NB4 (cell line): Measurements from ENCODE around the gene TRPV6.

ENCODE experiments used
- DNase-seq: peaks from one replicate; pipeline ENCODE4 v3.0.0; 2010; ENCODE audit warnings: low read depth
- H3K4me3 ChIP-seq: one replicate; pipeline ENCODE4 v1.5.1; 2011; ENCODE audit warnings: mild to moderate bottlenecking, low read depth, low read length, moderate library complexity
- MYC ChIP-seq: IDR thresholded peaks from 2 replicates; pipeline ENCODE4 v1.6.1; 2011; ENCODE audit warnings: low read depth, low read length
- POLR2A ChIP-seq: IDR thresholded peaks from 2 replicates; pipeline ENCODE4 v1.6.1; 2011; ENCODE audit warnings: mild to moderate bottlenecking; ENCODE audit not compliant: insufficient read length; ENCODE audit errors: extremely low read depth
- TF ChIP-seq, protein P1 (sequence below): IDR thresholded peaks from 2 replicates; pipeline ENCODE4 v1.6.1; 2011; ENCODE audit warnings: low read depth, low read length
- TF ChIP-seq, protein P2 (sequence below): IDR thresholded peaks from one replicate; pipeline ENCODE4 v1.5.1; 2012; ENCODE audit warnings: low read depth, low read length

The TRPV6 gene

GRCh38 chr7:142871260-142872105 is 14.1 kb downstream of the TRPV6 start:
- TF ChIP-seq, protein P1, sequence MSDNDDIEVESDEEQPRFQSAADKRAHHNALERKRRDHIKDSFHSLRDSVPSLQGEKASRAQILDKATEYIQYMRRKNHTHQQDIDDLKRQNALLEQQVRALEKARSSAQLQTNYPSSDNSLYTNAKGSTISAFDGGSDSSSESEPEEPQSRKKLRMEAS, result no peak
- TF ChIP-seq, protein P2, sequence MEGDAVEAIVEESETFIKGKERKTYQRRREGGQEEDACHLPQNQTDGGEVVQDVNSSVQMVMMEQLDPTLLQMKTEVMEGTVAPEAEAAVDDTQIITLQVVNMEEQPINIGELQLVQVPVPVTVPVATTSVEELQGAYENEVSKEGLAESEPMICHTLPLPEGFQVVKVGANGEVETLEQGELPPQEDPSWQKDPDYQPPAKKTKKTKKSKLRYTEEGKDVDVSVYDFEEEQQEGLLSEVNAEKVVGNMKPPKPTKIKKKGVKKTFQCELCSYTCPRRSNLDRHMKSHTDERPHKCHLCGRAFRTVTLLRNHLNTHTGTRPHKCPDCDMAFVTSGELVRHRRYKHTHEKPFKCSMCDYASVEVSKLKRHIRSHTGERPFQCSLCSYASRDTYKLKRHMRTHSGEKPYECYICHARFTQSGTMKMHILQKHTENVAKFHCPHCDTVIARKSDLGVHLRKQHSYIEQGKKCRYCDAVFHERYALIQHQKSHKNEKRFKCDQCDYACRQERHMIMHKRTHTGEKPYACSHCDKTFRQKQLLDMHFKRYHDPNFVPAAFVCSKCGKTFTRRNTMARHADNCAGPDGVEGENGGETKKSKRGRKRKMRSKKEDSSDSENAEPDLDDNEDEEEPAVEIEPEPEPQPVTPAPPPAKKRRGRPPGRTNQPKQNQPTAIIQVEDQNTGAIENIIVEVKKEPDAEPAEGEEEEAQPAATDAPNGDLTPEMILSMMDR, result no peak
- TF ChIP-seq MYC (no peak), POLR2A (no peak)
- no peak overlapping the region for H3K4me3 ChIP-seq
- no peak for DNase-seq

DNA sequence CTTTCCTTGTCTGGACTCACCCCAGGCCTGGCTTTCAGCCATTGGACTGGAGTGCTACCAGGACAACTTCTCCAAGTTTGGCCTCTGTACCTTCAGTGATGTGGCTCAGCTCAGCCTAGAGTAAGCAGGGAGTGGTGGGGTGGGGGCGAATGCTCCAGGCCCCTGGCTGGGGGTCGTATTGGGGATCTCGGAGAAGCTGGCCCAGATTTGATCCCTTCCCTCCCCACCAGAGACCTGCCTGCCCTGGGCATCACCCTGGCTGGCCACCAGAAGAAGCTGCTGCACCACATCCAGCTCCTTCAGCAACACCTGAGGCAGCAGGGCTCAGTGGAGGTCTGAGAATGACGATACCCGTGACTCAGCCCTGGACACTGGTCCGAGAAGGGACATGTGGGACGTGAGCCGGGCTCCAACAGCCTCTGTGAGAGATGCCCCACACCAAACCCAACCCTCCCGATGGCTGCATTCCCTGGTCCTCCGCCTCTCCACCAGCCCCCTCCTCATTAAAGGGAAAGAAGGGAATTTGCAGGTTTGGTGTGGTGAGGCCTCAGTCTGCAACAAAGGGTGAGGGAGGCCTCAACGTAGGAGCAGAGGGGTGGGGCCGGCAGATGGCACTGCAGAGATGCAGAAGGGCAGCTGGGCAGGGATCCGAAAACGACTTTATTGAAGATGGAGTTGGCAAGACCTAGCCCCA is 14.8 kb downstream of the TRPV6 start:
- no peak for TF ChIP-seq POLR2A
- TF ChIP-seq, protein P1, result no peak
- TF ChIP-seq MYC, result no peak
- TF ChIP-seq, protein P2, result no peak
- H3K4me3 ChIP-seq, result no peak overlapping the region
- no peak for DNase-seq

DNA sequence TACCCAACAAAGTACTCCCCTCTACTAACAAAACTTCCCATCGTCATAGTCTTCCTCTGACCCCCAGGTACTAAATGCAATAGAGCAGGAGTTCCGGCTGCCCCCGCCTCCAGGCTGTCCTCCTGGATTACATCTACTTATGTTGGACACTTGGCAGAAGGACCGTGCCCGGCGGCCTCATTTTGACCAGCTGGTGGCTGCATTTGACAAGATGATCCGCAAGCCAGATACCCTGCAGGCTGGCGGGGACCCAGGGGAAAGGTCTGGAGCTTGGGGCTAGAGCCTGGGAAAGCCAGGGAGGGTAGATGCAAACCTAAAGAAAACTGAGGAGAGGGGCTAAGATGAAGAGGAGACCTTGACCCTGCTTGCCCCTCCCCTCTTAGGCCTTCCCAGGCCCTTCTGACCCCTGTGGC is 15.4 kb downstream of the TRPV6 start:
- no peak overlapping the region for H3K4me3 ChIP-seq
- no peak for DNase-seq
- TF ChIP-seq POLR2A (no peak), MYC (no peak)
- TF ChIP-seq, protein P2, result no peak
- TF ChIP-seq, protein P1, result no peak

DNA sequence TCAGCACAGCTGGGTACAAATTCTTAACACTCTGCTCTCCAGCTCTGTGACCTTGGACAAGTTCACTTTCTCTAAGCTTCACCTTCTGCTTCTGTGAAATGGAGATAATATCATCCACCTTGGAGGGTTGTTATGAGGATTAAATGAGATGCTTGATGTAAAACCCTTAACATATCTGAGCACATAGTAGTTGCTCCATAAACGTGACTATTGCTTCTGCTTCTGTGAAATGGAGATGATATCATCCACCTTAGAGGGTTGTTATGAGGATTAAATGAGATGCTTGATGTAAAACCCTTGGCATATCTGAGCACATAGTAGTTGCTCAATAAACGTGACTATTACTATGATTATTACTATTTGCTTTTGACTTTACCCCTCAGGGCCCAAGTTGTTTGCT is 16.1 kb downstream of the TRPV6 start:
- DNase-seq, result no peak
- TF ChIP-seq, protein P2, result no peak
- TF ChIP-seq, protein P1, result no peak
- no peak for TF ChIP-seq POLR2A
- no peak overlapping the region for H3K4me3 ChIP-seq

GRCh38 chr7:142868986-142869415 is 16.5 kb downstream of the TRPV6 start:
- no peak for DNase-seq
- H3K4me3 ChIP-seq, result no peak overlapping the region
- no peak for TF ChIP-seq POLR2A
- TF ChIP-seq, protein P1, result no peak
- TF ChIP-seq, protein P2, result no peak
- no peak for TF ChIP-seq MYC
